CD4-positive, alpha-beta T cell treated with Interferon gamma for 1 hour (primary cell): ENCODE results near the gene EIF1.
"Not testable (repeated sequence)": the region's sequence is repeated elsewhere in the genome, so short reads cannot be mapped to it uniquely, and the experiment has no call there.

Source experiments
- DNase-seq: peaks from one replicate; pipeline ENCODE4 v3.0.0-alpha.2; 2020

The EIF1 gene

DNA sequence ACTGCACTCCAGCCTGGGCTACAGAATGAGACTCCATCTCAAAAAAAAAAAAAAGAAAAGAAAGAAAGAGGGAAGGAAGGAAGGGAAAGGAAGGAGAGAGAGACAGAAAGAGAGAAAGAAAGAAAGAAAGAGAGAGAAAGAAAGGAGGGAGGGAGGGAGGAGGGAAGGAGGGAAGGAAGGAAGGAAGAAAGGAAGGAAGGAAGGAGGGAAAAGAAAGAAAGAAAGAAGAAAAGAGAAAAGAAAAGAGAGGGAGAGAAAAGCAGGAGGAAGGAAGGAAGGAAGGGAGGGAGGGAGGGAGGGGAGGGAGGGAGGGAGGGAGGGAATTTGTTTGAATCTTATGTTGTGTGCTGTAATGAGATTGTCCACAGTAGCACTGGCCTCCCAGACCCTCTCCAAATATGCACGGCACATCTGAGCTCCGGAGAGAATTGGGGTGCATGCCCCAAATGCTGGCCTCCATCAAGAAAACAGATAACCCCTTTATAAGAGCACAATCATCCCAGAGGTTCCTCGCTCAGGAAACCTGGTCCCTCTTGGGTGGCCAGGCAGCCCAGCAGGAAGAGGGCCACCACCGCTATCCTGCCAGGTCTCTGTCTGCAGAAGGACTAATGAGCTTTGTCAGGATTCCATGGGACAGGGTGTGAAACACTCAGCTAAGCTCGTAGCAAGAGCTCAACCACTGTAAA, 8.8 kb upstream of the EIF1 start:
- no peak for DNase-seq

DNA sequence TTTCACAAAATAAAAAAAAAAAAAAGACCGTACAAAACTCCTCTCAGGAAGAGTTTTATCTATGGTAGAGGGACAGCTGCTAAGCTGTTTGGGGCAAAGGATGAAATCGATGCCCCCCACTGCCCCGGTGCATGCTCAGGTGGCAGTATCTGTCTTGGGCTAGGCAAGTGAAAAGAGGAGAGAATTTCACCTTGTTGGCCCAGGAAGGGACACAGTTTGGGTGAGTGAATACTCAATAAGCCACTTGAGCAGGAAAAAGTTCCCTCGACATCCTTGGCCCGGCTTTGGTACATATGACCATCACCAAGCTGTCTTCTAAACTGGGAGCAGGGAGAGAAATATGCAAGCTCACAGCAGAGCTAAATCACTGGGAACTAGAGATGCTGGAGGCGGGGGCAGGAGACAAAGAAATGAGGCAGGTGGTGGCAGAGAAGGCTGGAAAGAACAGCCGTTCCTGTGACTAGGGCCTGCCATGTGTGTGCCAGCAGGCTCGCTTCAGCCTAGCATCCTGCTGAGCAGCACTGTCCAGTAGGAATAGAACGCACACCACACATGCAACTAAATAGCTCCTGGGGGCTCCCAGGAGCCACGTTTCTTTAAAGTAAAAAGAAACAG, 8.2 kb upstream of the EIF1 start:
- no peak for DNase-seq

DNA sequence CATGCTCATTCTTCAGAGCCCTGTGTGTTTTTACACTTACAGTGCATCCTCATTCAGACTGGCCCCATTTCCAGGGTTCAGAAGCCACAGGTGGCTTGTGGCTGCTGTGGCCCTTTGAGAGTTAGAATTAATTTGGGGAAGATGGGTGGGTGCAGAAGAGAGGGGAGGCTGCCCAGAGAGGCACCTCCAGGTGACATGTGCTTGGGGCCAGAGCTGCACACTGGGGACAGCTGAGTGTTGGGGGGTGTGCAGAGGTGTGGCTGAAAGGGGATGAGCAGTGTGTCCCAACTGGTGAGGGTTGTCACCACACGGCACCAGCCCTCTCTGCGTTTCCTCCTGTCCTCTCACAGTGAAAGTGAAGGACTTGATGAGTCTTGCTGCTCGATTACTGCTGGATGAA, 6.9 kb upstream of the EIF1 start:
- DNase-seq = no peak

DNA sequence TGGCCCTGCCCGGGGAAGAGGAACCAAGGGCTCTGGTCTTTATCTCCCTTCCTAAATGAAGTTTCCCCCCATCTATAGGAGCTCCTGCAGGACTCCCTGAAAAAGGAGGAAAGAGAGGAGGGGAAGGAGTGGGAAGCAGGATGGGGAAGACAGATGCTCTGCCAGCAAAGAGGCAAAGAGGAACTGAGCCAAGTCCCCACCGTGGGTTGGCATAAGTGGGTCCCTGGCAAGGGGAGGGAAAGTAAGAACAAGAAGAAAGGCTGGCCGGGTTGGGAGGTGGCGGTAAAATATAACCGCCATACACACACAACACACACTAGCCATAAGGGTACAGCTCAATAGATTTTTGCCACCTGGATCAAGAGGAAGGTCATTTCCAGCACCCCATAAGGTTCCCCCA, 6.1 kb upstream of the EIF1 start:
- DNase-seq = no peak

DNA sequence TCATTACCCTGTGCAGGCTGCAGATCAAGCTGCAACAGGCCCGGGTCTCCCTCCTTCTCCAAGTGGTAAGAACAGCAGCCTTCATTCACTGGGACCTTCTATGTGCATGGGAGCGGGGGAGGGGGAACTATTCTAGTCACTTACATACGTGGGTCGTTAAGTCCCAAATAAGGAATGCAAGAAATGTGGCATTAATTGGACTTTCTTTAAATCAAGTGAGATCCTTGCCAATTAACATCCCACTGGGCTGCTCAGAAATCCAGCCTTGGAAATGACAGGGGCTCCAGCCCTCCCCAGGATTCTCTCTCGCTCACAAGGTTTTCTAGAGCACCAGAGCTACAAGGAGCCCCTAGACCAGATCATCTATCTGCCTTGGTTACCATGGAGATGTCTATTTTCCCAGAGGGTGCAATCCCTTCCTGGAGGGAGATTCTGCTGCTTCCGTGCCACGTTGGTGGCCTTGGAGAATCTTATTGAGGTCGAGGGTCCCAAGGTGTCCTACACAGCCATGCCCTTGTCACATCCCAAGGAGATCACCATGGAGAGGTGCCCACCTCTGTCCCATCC, 5.2 kb upstream of the EIF1 start:
- no peak for DNase-seq

DNA sequence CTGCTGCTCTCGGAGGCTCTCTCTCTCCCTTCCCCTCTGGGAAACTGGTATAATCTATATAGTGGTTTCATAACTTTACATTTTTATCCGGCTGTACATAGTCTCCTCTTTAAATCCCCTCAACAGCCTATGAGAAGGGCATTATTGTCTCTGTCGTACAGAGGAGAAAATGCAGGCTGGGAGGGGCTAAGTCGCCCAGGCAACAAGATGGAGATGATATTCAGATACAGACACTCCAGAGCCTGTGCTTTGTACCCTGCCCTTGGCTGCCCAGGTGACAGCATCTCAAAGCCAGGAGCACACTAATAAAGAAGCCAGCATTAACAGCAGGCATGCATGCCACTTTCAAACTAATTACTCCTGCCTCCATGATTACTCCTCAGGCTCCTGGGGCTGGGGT, 4.7 kb upstream of the EIF1 start:
- no peak for DNase-seq

DNA sequence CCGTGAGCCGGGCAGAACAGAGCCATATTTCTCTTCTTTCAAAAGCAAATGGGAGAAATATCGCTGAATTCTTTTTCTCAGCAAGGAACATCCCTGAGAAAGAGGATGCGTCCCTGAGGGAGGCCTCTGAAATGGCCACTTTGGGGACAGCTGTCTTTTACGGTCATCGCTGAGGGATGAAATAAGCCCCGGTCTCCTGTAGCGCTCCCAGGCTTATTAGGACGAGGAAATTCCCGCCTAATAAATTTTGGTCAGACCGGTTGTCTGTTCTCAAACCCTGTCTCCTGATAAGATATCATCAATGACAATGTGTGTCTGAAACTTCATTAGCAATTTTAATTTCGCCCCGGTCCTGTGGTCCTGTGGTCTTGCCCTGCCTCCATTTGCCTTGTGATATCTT, 2.9 kb upstream of the EIF1 start:
- DNase-seq = not testable (repeated sequence)

DNA sequence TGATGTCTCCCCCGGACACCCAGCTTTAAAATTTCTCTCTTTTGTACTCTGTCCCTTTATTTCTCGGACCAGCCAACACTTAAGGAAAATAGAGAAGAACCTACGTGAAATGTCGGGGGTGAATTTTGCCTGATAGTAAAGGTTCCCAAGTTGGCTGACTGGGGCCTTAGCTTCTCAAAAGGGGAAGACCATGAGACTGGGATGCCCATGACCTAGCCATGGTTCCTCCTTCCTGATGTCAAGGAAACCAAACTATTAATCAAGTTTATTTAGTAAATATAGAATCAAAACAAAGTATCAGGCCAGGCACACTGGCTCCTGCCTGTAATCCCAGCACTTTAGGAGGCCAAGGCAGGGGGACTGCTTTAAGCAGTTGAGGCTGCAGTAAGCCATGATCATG, 2.4 kb upstream of the EIF1 start:
- peak; percentile 21 for DNase-seq

DNA sequence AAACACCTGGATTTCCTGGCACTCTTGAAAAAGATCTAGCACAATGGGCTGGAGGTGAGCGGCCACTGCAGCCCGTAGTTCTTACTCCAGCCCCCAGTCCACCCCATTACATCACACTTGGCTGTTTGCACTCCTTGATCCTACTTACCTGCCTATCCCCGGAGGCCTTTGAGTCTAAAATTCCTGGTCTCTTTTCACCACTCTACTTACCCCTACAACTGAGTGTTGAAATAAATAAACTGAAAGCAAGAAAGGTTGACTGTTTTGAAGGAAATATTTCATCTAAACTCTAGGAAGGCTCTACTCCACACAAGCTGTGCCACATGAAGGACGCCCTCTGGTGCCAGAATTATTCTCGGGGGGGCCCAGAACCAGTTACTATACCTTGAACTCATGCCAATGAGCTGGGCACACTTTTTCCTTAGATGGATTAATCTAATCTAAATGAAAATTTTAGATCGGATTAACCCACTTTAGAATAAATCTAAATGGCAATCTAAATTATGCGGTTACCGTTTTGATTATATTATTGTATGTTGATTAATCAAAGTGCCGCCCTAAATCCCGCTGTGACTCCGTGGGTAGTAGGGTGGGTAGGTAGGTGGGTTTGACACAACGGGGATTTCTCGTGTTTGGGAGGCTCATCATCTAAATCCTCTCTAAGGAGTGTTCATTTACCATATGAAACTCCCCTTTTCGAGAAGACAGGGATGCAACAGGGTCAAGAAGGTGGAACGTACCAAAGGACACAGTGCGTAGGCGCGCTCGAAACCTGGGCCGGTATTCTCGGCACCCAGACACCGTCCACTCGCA, 651 bp upstream of the EIF1 start:
- DNase-seq = peak; percentile 69

DNA sequence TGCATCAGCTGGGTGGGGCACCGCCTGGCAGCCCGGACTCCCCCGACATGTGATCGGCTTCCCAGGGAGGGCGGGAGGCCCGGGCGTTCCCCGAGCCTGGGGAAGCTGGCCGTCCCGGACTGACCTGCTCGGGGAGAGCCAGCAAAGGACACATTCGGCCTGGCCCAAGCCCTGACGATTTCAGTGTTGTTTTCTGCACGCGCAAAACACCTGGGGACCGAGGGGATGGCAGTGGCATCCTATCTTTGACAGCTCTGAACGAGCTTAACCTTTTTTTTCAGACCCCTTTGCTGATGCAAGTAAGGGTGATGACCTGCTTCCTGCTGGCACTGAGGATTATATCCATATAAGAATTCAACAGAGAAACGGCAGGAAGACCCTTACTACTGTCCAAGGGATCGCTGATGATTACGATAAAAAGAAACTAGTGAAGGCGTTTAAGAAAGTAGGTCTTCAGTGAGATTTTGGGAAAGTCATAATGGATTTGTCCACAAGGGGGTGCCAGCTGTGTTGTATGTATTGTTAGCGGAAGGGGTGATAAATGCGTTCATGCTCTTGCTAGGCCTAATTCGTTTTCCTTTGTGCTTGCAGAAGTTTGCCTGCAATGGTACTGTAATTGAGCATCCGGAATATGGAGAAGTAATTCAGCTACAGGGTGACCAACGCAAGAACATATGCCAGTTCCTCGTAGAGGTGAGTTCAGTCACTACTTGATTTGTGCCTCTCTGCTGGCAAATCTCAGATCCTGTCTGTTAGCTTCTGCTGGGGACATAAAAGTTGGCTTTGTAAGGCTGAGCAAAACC, 1.0 kb downstream of the EIF1 start:
- DNase-seq = peak; percentile 14

DNA sequence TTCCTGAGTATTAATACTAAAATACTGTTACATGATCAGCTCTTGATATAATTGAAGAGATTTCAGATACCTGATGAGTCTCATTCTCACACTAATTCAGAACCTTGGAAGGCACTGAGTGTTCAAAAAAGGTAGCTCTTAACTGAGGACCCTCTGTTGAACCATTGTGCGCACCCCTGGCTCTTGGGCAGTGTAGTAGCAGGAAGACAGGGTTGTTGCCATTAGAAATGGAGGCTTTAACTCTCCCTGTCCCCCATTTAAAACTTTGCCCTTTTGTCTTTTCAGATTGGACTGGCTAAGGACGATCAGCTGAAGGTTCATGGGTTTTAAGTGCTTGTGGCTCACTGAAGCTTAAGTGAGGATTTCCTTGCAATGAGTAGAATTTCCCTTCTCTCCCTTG, 1.8 kb downstream of the EIF1 start:
- DNase-seq = no peak

DNA sequence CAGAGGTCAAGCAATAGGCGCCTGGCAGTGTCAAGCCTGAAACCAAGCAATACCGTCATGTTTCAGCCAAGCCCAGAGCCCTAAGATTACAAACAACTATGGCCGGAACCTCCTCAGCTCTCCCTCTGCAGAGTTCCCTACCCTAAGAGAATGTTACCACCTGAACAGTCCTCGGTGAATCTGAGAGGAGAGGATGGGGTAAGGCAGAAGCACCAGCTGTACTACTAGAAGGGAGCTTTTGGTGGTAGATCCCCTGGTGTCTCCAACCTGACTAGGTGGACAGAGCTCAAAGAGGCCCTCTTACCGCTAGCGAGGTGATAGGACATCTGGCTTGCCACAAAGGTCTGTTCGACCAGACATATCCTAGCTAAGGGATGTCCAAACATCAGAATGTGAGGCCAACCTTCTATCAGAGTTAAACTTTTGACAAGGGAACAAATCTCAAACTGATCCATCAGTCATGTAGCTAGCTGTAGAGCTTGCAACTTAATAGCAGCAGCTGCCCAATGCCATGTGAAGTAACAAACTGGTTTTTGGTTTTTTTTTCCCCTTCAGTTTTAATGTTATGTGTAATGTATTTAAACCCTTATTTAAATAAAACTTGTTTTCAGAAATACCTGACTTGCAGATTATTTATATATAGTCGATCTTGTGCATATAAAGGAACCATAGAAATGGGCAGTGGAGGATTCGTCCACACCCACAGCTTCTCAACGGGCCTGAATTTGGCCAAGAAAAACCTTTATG, 2.5 kb downstream of the EIF1 start:
- peak; percentile 18 for DNase-seq

DNA sequence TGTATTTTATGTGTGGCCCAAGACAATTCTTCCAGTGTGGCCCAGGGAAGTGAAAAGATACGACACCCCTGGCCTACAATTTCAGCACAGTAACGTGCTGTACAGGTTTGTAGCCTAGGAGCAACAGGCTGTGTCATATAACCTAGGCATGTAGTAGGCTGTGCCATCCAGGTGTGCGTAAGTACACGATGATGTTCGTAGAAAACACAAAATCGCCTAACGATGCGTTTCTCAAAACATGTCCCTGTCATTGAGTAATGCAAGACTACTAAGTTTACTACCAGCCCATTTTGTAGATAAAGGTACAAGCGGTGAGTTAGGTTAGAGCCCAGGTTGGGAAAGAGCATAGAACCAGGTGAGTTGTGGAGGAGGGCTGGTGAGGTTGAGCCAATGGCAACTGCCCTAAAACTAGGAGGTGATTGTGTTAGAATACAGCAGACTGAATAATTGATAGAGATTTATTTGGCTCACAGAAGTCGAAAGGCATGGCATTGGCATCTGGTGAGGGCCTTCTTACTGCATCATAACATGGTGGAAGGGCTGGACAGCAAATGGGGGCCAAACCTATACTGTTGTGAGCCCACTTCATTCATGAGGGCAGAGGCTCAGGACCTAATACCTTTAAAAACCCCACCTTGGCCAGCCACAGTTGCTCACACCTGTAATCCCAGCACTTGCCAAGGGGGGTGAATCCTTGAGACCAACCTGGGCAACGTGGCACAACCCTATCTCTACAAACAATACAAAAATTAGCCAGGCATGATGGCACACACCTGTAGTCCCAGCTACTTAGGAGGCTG, 4.2 kb downstream of the EIF1 start:
- DNase-seq = peak; percentile 10

DNA sequence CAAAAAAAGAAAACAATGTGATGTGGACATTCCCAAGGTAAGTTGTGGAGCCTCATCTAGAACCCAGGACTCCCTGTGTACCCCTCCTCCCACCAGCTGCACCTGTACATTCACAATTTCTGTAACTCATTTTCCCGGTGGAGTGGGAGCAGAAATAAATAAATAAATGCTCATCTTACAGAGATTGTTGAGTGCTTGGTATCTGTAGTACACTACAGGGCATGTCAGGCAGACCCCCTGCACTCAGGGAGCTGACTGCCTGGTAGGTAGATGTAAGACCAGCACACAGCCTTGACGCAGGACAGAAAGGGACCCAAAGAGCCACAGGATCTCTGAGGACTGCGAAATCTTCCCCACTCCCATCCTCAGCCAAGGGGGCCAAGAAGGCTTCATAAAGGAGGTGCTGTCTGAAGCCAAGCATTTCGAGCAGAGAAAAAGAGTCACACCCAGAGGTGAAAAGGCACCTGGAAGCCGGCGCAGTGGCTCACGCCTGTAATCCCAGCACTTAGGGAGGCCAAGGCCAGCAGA, 6.5 kb downstream of the EIF1 start:
- DNase-seq = no peak

DNA sequence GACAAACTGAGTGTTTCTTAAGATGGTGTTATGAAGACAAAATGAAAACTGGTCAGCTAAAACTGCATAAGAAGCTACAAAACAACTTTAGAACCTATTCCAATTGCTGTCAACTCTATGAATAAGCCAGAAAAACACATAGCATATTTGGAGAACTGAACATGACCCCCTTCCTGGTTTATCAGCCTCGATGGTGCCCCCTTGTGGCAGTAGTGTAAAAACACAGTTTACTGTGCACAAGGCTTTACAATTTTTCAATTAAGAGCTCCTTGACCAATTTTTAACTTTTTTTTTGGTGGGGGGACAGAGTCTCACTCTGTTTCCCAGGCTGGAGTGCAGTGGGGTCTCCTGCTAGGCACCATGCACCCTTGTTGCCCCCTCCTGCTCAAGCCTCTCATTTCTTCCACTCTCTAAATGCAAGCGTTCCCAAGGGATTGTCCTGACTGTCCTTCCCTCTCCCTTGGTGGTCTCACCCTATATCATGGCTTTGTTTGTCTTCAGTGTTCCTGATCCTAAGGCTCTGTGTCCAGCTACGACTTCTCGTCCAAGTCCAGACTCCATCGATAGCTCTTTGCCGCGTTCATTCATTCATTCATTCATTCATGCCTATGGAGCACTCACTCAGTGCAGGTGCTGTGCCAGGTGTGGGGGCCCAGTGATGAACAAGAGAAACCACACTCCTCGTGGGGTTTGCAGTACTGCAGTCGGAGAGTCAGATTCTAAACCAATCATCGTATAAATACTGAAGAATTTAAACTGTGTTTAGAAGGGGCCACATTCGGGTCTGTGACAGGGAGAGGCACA, 7.5 kb downstream of the EIF1 start:
- DNase-seq = peak; percentile 72

DNA sequence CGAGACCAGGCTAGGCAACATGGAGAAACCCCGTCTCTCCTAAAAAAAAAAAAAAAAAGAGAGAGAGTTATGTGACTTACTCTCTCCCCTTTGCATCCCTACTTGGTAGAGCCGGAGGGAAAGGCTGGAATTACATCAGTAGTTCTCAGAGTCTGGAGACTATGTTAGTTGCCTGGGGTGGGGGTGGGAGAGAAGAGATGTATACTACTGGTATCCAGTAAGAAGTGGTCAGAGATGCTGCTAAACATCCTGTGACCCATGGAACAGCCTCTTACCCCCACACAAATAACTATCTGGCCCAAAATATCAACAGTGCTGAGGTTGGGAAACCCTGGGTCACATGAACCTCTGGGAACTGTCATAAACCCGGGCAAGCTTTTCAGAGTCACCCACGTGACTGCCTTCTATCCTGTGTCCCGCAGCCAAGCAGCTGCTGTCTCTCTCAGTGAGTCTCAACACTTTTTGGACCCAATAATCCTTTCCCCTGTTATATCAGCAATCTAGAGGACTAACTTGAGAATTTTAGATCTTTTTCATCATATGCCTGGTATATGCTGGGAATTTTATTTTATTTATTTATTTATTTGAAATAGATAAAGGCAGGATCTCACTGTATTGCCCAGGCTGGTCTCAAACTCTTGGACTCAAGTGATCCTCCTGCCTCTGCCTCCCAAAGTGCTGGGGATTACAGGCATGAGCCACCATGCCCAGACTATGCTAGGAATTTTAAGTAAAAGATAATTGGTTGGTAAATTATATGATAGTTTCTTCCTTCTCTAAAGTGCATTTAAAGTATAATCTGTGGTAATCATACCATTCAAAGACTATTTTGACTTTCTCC, 8.7 kb downstream of the EIF1 start:
- peak; percentile 21 for DNase-seq

DNA sequence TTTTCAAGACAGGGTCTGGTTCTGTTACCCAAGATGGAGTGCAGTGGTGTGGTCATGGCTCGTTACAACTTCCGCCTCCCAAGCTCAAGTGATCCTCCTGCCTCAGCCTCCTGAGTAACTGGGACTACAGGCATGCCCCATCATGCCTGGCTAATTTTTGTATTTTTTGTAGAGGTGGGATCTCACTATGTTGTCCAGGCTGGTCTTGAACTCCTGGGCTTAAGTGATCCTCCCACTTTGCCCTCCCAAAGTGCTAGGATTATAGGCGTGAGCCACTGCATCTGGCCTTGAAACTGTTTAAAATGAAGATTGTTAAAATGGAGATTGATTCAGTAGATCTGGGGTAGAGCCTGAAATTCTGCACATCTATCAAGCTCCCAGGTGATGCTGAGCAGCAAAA, 12.2 kb downstream of the EIF1 start:
- DNase-seq = not testable (repeated sequence)

DNA sequence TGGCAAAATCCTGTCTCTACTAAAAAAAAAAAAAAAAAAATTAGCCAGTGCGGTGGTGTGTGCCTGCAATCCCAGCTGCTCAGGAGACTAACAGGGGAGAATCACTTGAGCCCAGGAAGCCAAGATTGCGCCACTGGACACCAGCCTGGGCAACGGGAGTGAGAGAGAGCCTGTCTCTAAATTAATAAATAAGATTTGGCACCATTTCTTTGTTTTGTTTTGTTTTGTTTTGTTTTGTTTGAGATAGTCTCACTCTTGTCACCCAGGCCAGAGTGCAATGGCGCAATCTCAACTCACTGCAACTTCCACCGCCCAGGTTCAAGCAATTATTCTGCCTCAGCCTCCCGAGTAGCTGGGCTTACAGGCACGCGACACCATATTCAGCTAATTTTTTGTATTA, 14.0 kb downstream of the EIF1 start:
- no peak for DNase-seq
